ENCODE measurements around the gene ADORA1.
A peak's percentile ranks its signal among the peaks of the same experiment; 100 is the strongest.

Gene ADORA1

DNA sequence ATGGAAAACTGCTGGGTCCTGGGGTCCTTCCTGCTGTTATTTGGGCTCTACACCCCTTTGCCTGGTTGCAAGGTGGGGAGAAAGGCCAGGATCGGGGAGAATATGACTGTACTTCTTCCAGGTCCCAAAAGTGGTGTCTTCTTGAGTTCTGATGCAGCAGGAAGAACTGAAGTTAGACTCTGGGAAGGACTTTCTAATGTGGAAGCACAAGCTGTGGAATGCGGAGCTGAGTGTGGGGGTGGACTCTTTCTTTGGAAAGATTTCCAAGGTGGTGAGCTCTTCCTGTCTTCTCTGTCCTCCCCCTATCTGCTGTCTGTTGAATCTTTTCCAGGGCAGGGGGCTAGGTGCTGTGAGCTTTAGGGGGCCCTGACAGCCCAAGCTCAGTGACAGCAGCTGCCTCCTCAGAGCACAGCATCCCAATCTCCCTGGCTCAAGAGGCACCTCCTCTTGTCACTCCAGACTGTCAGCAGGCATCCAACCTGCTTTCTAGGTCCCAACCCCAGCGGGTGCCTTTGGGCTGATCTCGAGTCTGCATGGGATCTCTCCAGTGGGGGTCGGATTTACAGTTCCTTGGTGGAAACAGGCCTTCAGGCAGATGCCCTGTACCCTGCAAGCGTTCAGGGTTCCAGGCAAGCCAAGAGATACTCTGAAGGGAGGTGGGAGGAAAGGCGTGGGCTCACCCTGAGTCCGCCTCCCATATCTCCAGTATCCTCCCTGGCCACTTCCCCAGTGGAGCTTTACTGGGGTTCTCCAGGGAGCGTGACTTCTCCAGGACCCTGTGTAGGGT lies 23.2 kb downstream of the ADORA1 start:
- Histone ChIP-seq H2BK5ac (ENCODE audit: low read depth, low read length, poor library complexity, severe bottlenecking) (peak overlapping the region; percentile 80), H2BK120ac (ENCODE audit: low read depth, low read length) (no peak overlapping the region), H3K18ac (ENCODE audit: low read depth in 1 of 2, low read length in 2 of 2) (peak overlapping the region; percentile 42 to 68), H2AFZ (ENCODE audit: low read depth, low read length) (peak overlapping the region; percentile 32), H3K79me1 (replicated peaks; ENCODE audit: low read length, poor library complexity, severe bottlenecking) (peaks cover 13% of the 10 kb centered on the region), H3K4me1 (ENCODE audit: control insufficient read depth, insufficient read depth, low read depth, low read length) (peaks cover 62% of the 10 kb centered on the region), H3K14ac (ENCODE audit: low read length in 2 of 2) (peak overlapping the region in 1 of 2 experiments; percentile 5), H3K4me2 (ENCODE audit: low read length, poor library complexity, severe bottlenecking) (no peak overlapping the region), H3K9me3 (ENCODE audit: control insufficient read depth, low read length) (no peaks in the 10 kb centered on the region), H4K91ac (ENCODE audit: low read length) (peak overlapping the region; percentile 40), H3K23ac (ENCODE audit: low read length in 2 of 2) (no peak overlapping the region), H3K36me3 (ENCODE audit: control insufficient read depth in 1 of 2, insufficient read depth in 2 of 2, low read depth in 1 of 2, low read length in 2 of 2) (peaks cover 0 to 10% of the 10 kb centered on the region in 2 experiments), H2BK15ac (ENCODE audit: low read depth, poor library complexity, severe bottlenecking) (peak overlapping the region; percentile 91), H3K4me3 (ENCODE audit: insufficient read depth in 1 of 2, low read depth in 1 of 2, low read length in 2 of 2) (no peak overlapping the region), H2BK12ac (ENCODE audit: low read length in 2 of 2) (peak overlapping the region; percentile 49 to 66), H3K27ac (ENCODE audit: low read length, poor library complexity, severe bottlenecking) (peak overlapping the region; percentile 98), H3K9ac (ENCODE audit: low read length) (no peak overlapping the region), H2AK5ac (ENCODE audit: low read length, severe bottlenecking) (peak overlapping the region; percentile 97), H3K27me3 (ENCODE audit: control insufficient read depth in 1 of 2, insufficient read depth in 1 of 2, low read length in 2 of 2) (no peaks in the 10 kb centered on the region), H3K4ac (ENCODE audit: low read depth in 1 of 2, low read length in 2 of 2) (no peak overlapping the region), H4K8ac (ENCODE audit: low read length) (no peak overlapping the region)
- no peak for DNase-seq
- 75% methylated on average over 7 of the region's 9 CpGs for WGBS

DNA sequence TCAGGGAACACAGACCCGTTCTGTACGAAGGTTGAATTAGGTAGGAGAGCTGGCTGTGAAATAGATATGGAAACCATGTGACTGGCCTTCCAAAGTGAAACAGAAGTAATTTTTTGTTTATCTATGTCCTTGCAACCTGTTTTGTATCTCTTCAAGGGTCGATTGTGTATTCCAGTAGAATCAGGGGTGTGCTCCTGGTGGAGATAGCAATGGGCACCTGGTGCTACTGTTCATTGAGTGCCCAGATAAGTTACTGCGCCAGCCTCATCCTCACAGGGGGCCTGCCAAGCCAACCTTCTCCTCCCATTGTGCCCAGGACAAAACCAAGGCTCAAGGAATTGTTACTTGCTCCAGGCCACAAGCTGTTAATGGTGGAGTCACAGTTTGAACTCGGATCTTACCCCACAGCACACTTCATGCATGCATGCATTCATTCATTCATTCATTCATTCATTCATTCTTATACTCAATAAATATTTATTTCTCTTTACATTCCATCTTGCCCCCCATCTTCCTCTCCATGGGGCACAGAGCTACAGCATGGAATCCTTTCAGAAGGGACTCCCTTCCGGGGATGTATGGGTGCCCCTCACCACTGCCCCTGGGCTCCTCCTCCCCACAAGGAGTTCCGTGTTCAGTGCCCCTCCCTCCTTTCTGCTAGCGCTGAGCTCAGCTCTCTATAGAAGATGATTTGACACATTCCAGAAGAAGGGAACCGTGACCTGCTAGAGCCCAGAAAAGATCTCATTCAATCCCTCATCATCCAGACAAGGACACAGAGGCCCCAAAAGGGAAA lies 24.0 kb downstream of the ADORA1 start:
- peaks cover 16% of the 10 kb centered on the region for H3K79me1 ChIP-seq (replicated peaks; ENCODE audit: low read length, poor library complexity, severe bottlenecking)
- H3K9me3 ChIP-seq (ENCODE audit: control insufficient read depth, low read length), result no peaks in the 10 kb centered on the region
- H3K36me3 ChIP-seq (ENCODE audit: control insufficient read depth in 1 of 2, insufficient read depth in 2 of 2, low read depth in 1 of 2, low read length in 2 of 2), result peaks cover 0 to 7% of the 10 kb centered on the region in 2 experiments
- peak overlapping the region; percentile 40 for H2BK120ac ChIP-seq (ENCODE audit: low read depth, low read length)
- H3K9ac ChIP-seq (ENCODE audit: low read length), result no peak overlapping the region
- no peaks in the 10 kb centered on the region for H3K27me3 ChIP-seq (ENCODE audit: control insufficient read depth in 1 of 2, insufficient read depth in 1 of 2, low read length in 2 of 2)
- H3K18ac ChIP-seq (ENCODE audit: low read depth in 1 of 2, low read length in 2 of 2), result peak overlapping the region; percentile 69 to 75
- no peak for DNase-seq
- peak overlapping the region; percentile 97 for H2AK5ac ChIP-seq (ENCODE audit: low read length, severe bottlenecking)
- H3K4me2 ChIP-seq (ENCODE audit: low read length, poor library complexity, severe bottlenecking), result peak overlapping the region; percentile 4
- 56% methylated on average over 7 of the region's 9 CpGs for WGBS
- H2BK5ac ChIP-seq (ENCODE audit: low read depth, low read length, poor library complexity, severe bottlenecking), result peak overlapping the region; percentile 96
- H3K4me1 ChIP-seq (ENCODE audit: control insufficient read depth, insufficient read depth, low read depth, low read length), result peaks cover 57% of the 10 kb centered on the region
- peak overlapping the region; percentile 45 for H4K91ac ChIP-seq (ENCODE audit: low read length)
- H3K4me3 ChIP-seq (ENCODE audit: insufficient read depth in 1 of 2, low read depth in 1 of 2, low read length in 2 of 2), result no peak overlapping the region
- no peak overlapping the region for H3K23ac ChIP-seq (ENCODE audit: low read length in 2 of 2)
- H2AFZ ChIP-seq (ENCODE audit: low read depth, low read length), result no peak overlapping the region
- H2BK12ac ChIP-seq (ENCODE audit: low read length in 2 of 2), result peak overlapping the region; percentile 0 to 1
- H3K14ac ChIP-seq (ENCODE audit: low read length in 2 of 2), result no peak overlapping the region
- peak overlapping the region in 1 of 2 experiments; percentile 37 for H3K4ac ChIP-seq (ENCODE audit: low read depth in 1 of 2, low read length in 2 of 2)
- peak overlapping the region; percentile 90 for H2BK15ac ChIP-seq (ENCODE audit: low read depth, poor library complexity, severe bottlenecking)
- H4K8ac ChIP-seq (ENCODE audit: low read length), result no peak overlapping the region
- peak overlapping the region; percentile 98 for H3K27ac ChIP-seq (ENCODE audit: low read length, poor library complexity, severe bottlenecking)

DNA sequence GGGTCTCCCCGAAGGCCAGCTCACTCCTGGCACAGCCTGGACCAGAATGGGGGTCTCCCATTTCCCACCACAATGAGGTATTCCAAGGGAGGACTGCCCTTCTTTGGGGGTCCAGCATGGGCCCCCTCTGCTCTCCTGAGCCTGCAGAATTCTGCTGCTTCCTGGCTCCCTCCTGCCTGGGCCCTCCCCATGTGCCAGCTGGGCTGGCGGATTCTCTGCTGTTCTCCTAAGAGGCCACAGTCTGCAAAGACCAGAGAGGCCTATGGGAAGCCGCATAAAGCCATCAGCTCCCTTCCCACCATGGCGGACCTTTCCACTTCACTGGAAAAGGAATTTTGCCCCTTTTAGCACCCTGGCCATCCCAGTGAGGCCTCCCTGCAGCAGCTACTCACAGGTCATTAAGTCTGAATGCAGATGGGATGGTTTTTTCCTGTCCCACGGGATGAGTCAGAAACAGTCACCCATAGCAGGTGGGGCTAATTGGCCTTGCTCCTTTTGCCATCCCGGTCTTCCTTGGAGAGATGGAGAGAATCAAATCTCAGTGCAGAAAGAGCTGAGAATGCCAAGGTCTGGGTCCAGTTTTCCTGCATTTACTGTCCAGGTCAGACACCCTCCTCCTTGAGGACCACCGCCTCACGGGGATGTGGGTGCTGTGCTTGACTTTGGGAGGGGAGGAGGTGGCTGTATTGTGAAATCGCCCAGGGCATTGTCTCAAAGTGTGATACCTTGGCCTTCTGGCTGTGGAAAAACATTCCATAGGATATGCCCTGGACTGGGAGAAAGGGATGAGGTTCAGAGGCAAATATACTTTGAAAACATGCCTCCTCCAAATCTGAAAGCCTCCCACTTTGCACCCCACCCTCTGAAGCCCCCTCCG lies 24.9 kb downstream of the ADORA1 start:
- Histone ChIP-seq H2BK5ac (ENCODE audit: low read depth, low read length, poor library complexity, severe bottlenecking) (peak overlapping the region; percentile 98), H3K14ac (ENCODE audit: low read length in 2 of 2) (peak overlapping the region in 1 of 2 experiments; percentile 14), H3K79me1 (replicated peaks; ENCODE audit: low read length, poor library complexity, severe bottlenecking) (peaks cover 12% of the 10 kb centered on the region), H4K91ac (ENCODE audit: low read length) (peak overlapping the region; percentile 29), H2BK15ac (ENCODE audit: low read depth, poor library complexity, severe bottlenecking) (peak overlapping the region; percentile 90), H3K4me1 (ENCODE audit: control insufficient read depth, insufficient read depth, low read depth, low read length) (peaks cover 52% of the 10 kb centered on the region), H3K18ac (ENCODE audit: low read depth in 1 of 2, low read length in 2 of 2) (peak overlapping the region; percentile 76 to 90), H3K4me2 (ENCODE audit: low read length, poor library complexity, severe bottlenecking) (peak overlapping the region; percentile 22), H3K23ac (ENCODE audit: low read length in 2 of 2) (no peak overlapping the region), H2AK5ac (ENCODE audit: low read length, severe bottlenecking) (peak overlapping the region; percentile 76), H3K9me3 (ENCODE audit: control insufficient read depth, low read length) (no peaks in the 10 kb centered on the region), H3K9ac (ENCODE audit: low read length) (no peak overlapping the region), H2BK12ac (ENCODE audit: low read length in 2 of 2) (peak overlapping the region; percentile 43 to 50), H3K4ac (ENCODE audit: low read depth in 1 of 2, low read length in 2 of 2) (peak overlapping the region in 1 of 2 experiments; percentile 37), H2BK120ac (ENCODE audit: low read depth, low read length) (peak overlapping the region; percentile 40), H3K27me3 (ENCODE audit: control insufficient read depth in 1 of 2, insufficient read depth in 1 of 2, low read length in 2 of 2) (no peaks in the 10 kb centered on the region), H4K8ac (ENCODE audit: low read length) (peak overlapping the region; percentile 27), H3K4me3 (ENCODE audit: insufficient read depth in 1 of 2, low read depth in 1 of 2, low read length in 2 of 2) (no peak overlapping the region), H3K27ac (ENCODE audit: low read length, poor library complexity, severe bottlenecking) (peak overlapping the region; percentile 99), H2AFZ (ENCODE audit: low read depth, low read length) (no peak overlapping the region), H3K36me3 (ENCODE audit: control insufficient read depth in 1 of 2, insufficient read depth in 2 of 2, low read depth in 1 of 2, low read length in 2 of 2) (peaks cover under 1 to 4% of the 10 kb centered on the region in 2 experiments)
- WGBS, result 34% methylated on average over 9 of the region's 10 CpGs
- peak; percentile 61 for DNase-seq
